HepG2 (cell line): ENCODE measurements around the gene TBC1D21. TPM values are rescaled to one million over a fixed set of nuclear protein-coding genes. Genes with fewer than 3 reads are reported as not detected.

Source experiments
- CENPT ChIP-seq: sonication (generic); formaldehyde crosslinking; IDR thresholded peaks from 2 replicates; pipeline ENCODE4 v1.8.0; 2022; ENCODE audit warnings: low read depth, mild to moderate bottlenecking, moderate library complexity, missing genetic modification reagents
- EP300 ChIP-seq, 3 experiments: sonication (generic) in 1 of 3; formaldehyde crosslinking in 1 of 3; IDR thresholded peaks; 2 replicates each; pipeline versions ENCODE4 v1.5.1 to v1.6.1; 2011 to 2020; ENCODE audit warnings: low read depth in 2 of 3, low read length in 2 of 3, borderline replicate concordance in 1 of 3, improper control_type of control experiment in 1 of 3, mild to moderate bottlenecking in 1 of 3, missing genetic modification reagents in 1 of 3, moderate library complexity in 1 of 3
- RAD51 ChIP-seq: fragments of 450-650 bp; IDR thresholded peaks from 2 replicates; pipeline ENCODE4 v1.6.1; 2016; ENCODE audit warnings: borderline replicate concordance
- REXO4 ChIP-seq: sonication (generic); formaldehyde crosslinking; IDR thresholded peaks from 2 replicates; pipeline ENCODE4 v1.8.0; 2022; ENCODE audit warnings: missing genetic modification reagents, mild to moderate bottlenecking, borderline replicate concordance
- U2AF2 ChIP-seq: fragments of 200-400 bp; formaldehyde crosslinking; IDR thresholded peaks from 2 replicates; pipeline ENCODE4 v1.6.1; 2017; ENCODE audit warnings: low read depth, mild to moderate bottlenecking, low read length
- polyA plus RNA-seq, 8 experiments: library from polyadenylated mRNA; depleted of rRNA in 3 of 8; stranded (reverse) in 7 of 8; unstranded in 1 of 8; fragments of >200 nt; fragmentation: Illumina TruSeq in 4 of 8; extraction: Trizol in 4 of 8; gene quantifications; 2 replicates each; pipeline versions ENCODE4 v1.2.1 to v1.2.3, GENCODE V29; 2011 to 2016; ENCODE audit warnings: low read depth in 4 of 8, missing spikeins in 1 of 8, mixed read lengths in 1 of 8; ENCODE audit not compliant: insufficient read depth in 1 of 8
- total RNA-seq, 5 experiments: library from RNA; depleted of rRNA; stranded (reverse); fragments of >200 nt; fragmentation: Illumina TruSeq; extraction: Trizol; gene quantifications; 2 replicates each; pipeline ENCODE4 v1.2.3, GENCODE V29; 2016; ENCODE audit warnings: low read depth in 1 of 5
- TF ChIP-seq, protein P1 (sequence below): sonication (generic); formaldehyde crosslinking; IDR thresholded peaks from 2 replicates; pipeline ENCODE4 v1.4.0; 2020; ENCODE audit warnings: missing genetic modification reagents
- TF ChIP-seq, protein P2 (sequence below): sonication (generic); formaldehyde crosslinking; IDR thresholded peaks from 2 replicates; pipeline ENCODE4 v1.8.1; 2022; ENCODE audit warnings: low read depth, mild to moderate bottlenecking, missing genetic modification reagents

Gene TBC1D21
- total and polyA plus RNA-seq, 2 of the 13 experiments (the other 11 are each of a cell fraction or from before 2014, with no cell fraction given), result not detected

DNA sequence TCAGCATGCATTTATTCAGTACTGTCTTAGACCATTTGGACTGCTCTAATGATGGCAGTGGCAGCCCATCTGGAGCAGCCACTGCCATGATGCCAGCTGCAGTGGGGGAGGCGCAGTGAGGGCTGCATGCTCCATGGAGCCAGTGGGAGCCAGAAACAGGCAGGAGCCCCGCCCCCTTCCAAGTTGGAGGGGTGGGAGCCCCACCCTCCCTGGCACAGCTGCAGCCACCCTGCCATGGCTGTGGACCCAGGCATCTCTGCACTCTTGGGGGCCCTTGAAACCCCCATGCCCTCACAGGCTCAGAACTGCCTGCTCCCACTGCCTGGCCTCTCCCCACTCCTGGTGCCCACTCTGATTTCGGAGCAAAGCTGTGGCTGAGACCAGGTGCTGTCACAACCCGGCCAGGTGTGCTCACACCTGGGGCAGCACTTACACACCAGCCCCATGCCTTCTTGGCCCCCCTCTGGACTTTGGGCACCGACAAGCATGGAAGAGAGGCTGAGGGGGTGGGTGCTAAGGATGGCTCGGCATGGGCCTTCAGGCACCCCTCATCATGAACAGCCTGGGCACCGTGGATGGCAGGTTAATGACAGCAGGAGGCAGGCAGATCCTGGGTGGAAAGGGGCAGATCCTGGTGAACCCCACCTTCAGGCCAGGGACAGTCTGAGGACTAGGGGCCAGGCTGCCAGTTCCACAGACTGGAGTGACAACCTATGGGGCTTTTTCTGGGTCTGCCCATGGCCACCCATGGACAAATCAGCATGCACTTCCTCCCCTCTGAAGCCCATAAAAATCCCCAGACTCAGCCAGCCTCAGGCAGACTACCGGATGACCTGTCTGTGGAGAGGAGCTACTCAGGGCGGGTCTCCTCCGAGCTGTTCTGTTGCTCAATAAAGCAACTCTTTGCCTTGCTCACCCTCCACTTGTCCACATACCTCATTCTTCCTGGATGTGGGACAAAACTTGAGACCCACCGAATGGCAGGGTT, 18.3 kb downstream of the TBC1D21 start (continued):
- TF ChIP-seq RAD51 (no peak), EP300 (IDR thresholded peaks at IDR 0.05; ENCODE audit: low read depth in 2 of 2, low read length in 2 of 2) (no peak), EP300 (CRISPR knock-in tag; IDR thresholded peaks at IDR 0.05; ENCODE audit: borderline replicate concordance) (no peak), U2AF2 (no peak), REXO4 (CRISPR knock-in tag) (no peak), CENPT (no peak)
- TF ChIP-seq, protein P1, sequence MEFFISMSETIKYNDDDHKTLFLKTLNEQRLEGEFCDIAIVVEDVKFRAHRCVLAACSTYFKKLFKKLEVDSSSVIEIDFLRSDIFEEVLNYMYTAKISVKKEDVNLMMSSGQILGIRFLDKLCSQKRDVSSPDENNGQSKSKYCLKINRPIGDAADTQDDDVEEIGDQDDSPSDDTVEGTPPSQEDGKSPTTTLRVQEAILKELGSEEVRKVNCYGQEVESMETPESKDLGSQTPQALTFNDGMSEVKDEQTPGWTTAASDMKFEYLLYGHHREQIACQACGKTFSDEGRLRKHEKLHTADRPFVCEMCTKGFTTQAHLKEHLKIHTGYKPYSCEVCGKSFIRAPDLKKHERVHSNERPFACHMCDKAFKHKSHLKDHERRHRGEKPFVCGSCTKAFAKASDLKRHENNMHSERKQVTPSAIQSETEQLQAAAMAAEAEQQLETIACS (CRISPR knock-in tag), result no peak
- TF ChIP-seq, protein P2, sequence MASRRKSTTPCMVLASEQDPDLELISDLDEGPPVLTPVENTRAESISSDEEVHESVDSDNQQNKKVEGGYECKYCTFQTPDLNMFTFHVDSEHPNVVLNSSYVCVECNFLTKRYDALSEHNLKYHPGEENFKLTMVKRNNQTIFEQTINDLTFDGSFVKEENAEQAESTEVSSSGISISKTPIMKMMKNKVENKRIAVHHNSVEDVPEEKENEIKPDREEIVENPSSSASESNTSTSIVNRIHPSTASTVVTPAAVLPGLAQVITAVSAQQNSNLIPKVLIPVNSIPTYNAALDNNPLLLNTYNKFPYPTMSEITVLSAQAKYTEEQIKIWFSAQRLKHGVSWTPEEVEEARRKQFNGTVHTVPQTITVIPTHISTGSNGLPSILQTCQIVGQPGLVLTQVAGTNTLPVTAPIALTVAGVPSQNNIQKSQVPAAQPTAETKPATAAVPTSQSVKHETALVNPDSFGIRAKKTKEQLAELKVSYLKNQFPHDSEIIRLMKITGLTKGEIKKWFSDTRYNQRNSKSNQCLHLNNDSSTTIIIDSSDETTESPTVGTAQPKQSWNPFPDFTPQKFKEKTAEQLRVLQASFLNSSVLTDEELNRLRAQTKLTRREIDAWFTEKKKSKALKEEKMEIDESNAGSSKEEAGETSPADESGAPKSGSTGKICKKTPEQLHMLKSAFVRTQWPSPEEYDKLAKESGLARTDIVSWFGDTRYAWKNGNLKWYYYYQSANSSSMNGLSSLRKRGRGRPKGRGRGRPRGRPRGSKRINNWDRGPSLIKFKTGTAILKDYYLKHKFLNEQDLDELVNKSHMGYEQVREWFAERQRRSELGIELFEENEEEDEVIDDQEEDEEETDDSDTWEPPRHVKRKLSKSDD (CRISPR knock-in tag), result no peak
